Measurements from ENCODE around the gene UPF2.

The UPF2 gene

DNA sequence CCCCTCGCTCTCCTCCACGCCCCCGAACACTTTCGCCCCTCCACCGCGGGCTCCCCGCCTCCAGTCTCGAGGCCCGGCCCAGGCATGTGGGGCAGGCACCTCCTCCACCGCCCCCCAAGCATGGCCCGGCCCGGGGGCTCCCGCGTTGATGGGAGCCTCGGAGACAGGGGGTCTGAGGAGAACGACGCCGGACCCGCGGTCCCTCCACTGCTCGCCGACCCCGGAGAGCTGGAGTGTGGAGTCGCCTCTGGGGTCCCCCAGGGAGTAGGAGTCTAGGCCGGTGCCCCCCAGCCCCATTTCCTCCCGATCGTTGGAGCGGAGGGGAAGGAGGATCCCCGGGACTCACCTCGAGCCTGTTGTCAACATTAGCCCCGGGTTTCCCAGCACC is 206 bp downstream of the UPF2 start:
- no peak for DNase-seq

DNA sequence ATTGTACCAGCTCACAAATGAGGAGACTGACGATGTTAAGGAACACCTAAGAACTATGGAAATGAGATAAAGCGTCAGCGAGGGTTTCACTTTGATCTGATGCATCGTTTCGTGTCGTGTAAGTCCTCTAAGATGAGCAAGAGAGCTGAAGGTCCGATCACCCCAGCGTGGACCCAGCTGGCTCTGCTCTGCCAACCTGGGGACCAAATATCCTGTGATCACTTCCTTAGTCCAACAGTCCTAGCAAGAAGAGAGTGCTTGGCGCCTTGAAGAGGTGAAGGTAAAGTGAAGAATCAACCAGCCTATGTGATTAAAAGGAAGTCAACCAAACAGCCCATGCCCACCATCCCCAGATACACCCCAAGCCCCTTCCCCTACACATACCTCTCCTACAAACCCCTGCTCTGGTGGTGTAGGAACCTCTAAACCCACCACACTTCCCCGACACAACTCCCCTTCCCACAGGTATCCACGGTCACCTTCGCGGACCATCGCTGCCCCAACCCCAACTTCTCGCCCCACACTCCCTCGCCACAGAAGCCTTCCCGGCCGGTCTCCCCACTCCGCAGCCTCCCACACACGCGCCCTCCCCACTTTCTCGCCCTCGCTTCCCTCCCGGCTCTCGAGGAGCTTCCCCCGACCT is 722 bp downstream of the UPF2 start:
- H3K27ac ChIP-seq (ENCODE audit: low read length), result peak overlapping the region; percentile 92
- H3K9me3 ChIP-seq (replicated peaks; ENCODE audit: insufficient read depth, low read length), result no peaks in the 10 kb centered on the region
- no peaks in the 10 kb centered on the region for H3K27me3 ChIP-seq (replicated peaks; ENCODE audit: insufficient read depth, low read length)
- H3K36me3 ChIP-seq (replicated peaks; ENCODE audit: insufficient read depth, low read length), result no peaks in the 10 kb centered on the region
- peaks cover 8% of the 10 kb centered on the region for H3F3A ChIP-seq (ENCODE audit: insufficient read depth, low read length)
- peak overlapping the region; percentile 86 for H3K4me2 ChIP-seq (ENCODE audit: low read depth, low read length)
- H2AFZ ChIP-seq (ENCODE audit: low read length), result peak overlapping the region; percentile 93
- H3K79me2 ChIP-seq (ENCODE audit: low read length), result peaks cover 58% of the 10 kb centered on the region
- peak; percentile 57 for DNase-seq
- peak overlapping the region; percentile 99 for H3K9ac ChIP-seq (ENCODE audit: low read length)
- H3K4me1 ChIP-seq (ENCODE audit: low read length), result peaks cover 8% of the 10 kb centered on the region
- TF ChIP-seq, protein P1, sequence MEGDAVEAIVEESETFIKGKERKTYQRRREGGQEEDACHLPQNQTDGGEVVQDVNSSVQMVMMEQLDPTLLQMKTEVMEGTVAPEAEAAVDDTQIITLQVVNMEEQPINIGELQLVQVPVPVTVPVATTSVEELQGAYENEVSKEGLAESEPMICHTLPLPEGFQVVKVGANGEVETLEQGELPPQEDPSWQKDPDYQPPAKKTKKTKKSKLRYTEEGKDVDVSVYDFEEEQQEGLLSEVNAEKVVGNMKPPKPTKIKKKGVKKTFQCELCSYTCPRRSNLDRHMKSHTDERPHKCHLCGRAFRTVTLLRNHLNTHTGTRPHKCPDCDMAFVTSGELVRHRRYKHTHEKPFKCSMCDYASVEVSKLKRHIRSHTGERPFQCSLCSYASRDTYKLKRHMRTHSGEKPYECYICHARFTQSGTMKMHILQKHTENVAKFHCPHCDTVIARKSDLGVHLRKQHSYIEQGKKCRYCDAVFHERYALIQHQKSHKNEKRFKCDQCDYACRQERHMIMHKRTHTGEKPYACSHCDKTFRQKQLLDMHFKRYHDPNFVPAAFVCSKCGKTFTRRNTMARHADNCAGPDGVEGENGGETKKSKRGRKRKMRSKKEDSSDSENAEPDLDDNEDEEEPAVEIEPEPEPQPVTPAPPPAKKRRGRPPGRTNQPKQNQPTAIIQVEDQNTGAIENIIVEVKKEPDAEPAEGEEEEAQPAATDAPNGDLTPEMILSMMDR (IDR thresholded peaks at IDR 0.05; ENCODE audit: low read length), result no peak
- TF ChIP-seq EZH2 (optimal IDR thresholded peaks at IDR 0.05; ENCODE audit: low read depth, low read length) (no peak), EZH2phosphoT487 (IDR thresholded peaks at IDR 0.05; ENCODE audit: low read length) (no peak)
- H3K4me3 ChIP-seq (ENCODE audit: low read length), result peak overlapping the region; percentile 99
- H3K9me2 ChIP-seq (replicated peaks; ENCODE audit: insufficient read depth, low read length), result no peaks in the 10 kb centered on the region
- no peaks in the 10 kb centered on the region for H4K20me1 ChIP-seq (ENCODE audit: insufficient read depth, low read length)

More for the DNA sequence above, 206 bp downstream of the UPF2 start:
- Histone ChIP-seq H2AFZ (ENCODE audit: low read length) (peak overlapping the region; percentile 93), H3K4me1 (ENCODE audit: low read length) (peaks cover 8% of the 10 kb centered on the region), H3F3A (ENCODE audit: insufficient read depth, low read length) (peaks cover 8% of the 10 kb centered on the region), H3K27ac (ENCODE audit: low read length) (peak overlapping the region; percentile 92; the same call in 1 of the 2 replicates), H3K79me2 (ENCODE audit: low read length) (peaks cover 52% of the 10 kb centered on the region), H4K20me1 (ENCODE audit: insufficient read depth, low read length) (no peaks in the 10 kb centered on the region), H3K4me3 (ENCODE audit: low read length) (peak overlapping the region; percentile 99), H3K9me3 (replicated peaks; ENCODE audit: insufficient read depth, low read length) (no peaks in the 10 kb centered on the region), H3K9ac (ENCODE audit: low read length) (peak overlapping the region; percentile 99), H3K36me3 (replicated peaks; ENCODE audit: insufficient read depth, low read length) (no peaks in the 10 kb centered on the region), H3K9me2 (replicated peaks; ENCODE audit: insufficient read depth, low read length) (no peaks in the 10 kb centered on the region), H3K27me3 (replicated peaks; ENCODE audit: insufficient read depth, low read length) (no peaks in the 10 kb centered on the region), H3K4me2 (ENCODE audit: low read depth, low read length) (peak overlapping the region; percentile 86; the same call in 1 of the 2 replicates)
- TF ChIP-seq EZH2 (optimal IDR thresholded peaks at IDR 0.05; ENCODE audit: low read depth, low read length) (no peak), EZH2phosphoT487 (IDR thresholded peaks at IDR 0.05; ENCODE audit: low read length) (no peak)
- TF ChIP-seq, protein P1 (IDR thresholded peaks at IDR 0.05; ENCODE audit: low read length), result no peak

DNA sequence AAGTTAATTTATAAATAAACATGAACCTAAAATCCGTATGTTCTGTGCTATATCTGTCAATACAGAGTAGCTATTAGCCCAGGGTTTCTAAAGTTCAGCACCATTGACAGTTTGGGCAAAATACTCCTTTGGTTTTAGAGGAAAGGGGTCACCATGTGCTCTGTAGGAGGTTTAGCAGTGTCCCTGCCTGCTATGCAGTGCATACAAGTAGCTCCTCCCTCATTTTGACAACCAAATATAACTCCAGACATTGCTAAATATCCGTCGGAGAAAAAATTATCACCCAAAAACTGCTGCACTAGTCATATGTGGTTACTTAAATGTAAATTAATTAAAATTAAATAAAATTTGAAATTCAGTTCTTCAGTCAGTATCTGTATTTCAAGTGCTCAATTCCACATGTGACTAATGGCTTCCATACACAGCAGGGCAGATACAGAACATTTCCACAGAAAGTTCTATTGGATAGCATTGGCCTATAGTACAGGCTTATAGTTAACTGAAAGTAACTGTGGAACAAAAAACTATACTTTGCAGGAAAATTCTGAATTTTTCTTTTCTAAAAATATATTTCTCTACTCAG is 6.4 kb downstream of the UPF2 start:
- no peak overlapping the region for H3K4me2 ChIP-seq (ENCODE audit: low read depth, low read length)
- TF ChIP-seq EZH2phosphoT487 (IDR thresholded peaks at IDR 0.05; ENCODE audit: low read length) (no peak), EZH2 (optimal IDR thresholded peaks at IDR 0.05; ENCODE audit: low read depth, low read length) (no peak)
- TF ChIP-seq, protein P1 (IDR thresholded peaks at IDR 0.05; ENCODE audit: low read length), result no peak
- 0 out of 2 replicates have a peak, but pooled peaks cover 9% of the 10 kb centered on the region for H3K36me3 ChIP-seq (replicated peaks; ENCODE audit: insufficient read depth, low read length)
- no peaks in the 10 kb centered on the region for H3K27me3 ChIP-seq (replicated peaks; ENCODE audit: insufficient read depth, low read length)
- DNase-seq, result no peak
- no peaks in the 10 kb centered on the region for H3K9me3 ChIP-seq (replicated peaks; ENCODE audit: insufficient read depth, low read length)
- H3K4me1 ChIP-seq (ENCODE audit: low read length), result 0 out of 2 replicates have a peak, but pooled peaks cover 2% of the 10 kb centered on the region
- no peak overlapping the region for H2AFZ ChIP-seq (ENCODE audit: low read length)
- H3K9me2 ChIP-seq (replicated peaks; ENCODE audit: insufficient read depth, low read length), result no peaks in the 10 kb centered on the region
- no peak overlapping the region for H3K4me3 ChIP-seq (ENCODE audit: low read length)
- no peak overlapping the region for H3K27ac ChIP-seq (ENCODE audit: low read length)
- H3F3A ChIP-seq (ENCODE audit: insufficient read depth, low read length), result no peaks in the 10 kb centered on the region
- no peak overlapping the region for H3K9ac ChIP-seq (ENCODE audit: low read length)
- H4K20me1 ChIP-seq (ENCODE audit: insufficient read depth, low read length), result no peaks in the 10 kb centered on the region
- peaks cover 94% of the 10 kb centered on the region for H3K79me2 ChIP-seq (ENCODE audit: low read length)
